GM21529 (cell line): ENCODE results near the gene MICU1.
"Not testable (repeated sequence)": the region's sequence is repeated elsewhere in the genome, so short reads cannot be mapped to it uniquely, and the experiment has no call there.

Experiments
- ATAC-seq: cut with Tn5 transposase; IDR thresholded peaks from one replicate; pipeline ENCODE4 v1.9.1; 2021; ENCODE audit not compliant: unreplicated experiment

MICU1 gene

DNA sequence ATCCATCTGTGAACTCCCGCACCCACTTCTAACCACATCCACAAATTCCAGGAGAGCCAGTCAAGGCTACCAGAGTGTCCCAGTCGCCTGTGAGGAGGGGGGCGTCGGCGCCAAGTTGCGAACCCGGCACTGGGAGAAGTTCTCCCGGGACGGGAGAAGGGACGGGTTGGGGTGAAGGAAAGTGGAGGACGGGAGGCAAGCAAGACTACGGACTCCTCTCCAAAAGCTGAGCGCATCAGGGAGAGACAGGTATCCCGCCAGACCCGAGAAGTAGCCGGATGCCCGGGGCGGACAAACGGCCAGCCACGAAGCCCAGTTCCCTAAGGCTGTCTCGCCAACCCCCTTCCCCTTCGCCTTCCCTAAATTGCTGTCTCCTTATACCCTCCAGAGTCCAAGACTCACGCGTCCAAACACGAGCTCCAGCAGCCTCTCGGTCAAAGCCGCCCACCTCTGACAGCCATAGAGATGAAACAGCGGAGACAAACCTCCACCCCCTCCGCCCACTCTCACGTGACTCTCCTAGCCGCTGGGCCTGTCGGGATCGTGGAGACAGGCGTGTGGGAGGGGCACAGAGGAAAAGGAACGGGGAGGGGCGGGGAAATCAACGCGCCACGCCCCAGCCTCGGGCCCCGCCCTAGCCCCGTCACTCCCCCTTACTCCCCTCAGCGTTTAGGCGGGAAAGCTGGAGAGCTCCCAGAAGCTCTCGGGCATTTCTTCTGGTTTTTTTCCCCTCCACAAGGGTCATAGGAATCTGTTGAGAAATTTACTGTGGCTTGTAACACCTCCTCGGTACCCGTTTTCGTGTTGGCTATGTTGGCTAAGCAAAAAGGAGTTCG is at the start of gene MICU1:
Gene MICU1 (minus strand): TSS at position 472 of the 836 bp plus-strand sequence. CDS start 59,286 bp downstream, outside the sequence.
- peak; percentile 95 for ATAC-seq

DNA sequence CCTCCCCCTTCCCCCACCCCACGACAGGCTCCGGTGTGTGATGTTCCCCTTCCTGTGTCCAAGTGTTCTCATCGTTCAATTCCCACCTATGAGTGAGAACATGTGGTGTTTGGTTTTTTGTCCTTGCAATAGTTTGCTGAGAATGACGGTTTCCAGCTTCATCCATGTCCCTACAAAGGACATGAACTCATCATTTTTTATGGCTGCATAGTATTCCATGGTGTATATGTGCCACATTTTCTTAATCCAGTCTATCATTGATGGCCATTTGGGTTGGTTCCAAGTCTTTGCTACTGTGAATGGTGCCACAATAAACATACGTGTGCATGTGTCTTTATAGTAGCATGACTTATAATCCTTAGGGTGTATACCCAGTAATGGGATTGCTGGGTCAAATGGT is 48.3 kb upstream of the MICU1 start:
- ATAC-seq: not testable (repeated sequence)

DNA sequence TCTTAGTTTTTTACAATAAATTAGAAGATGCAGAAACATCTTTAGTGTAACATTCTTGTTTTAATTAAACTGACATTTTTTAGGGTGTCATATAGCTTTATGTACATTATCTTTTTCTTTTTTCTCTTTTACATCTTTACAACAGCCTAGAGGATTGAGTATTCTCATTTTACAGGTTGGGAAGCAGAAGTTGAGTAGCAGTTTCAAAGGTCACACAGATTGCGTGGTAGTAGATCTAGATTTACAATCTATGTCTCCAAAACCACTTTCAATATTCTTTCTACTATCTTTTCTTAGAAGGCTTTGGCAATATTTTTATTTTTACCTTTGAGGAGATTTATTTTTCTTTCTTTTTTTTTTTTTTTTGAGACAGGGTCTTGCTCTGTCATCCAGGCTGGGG is 47.4 kb upstream of the MICU1 start:
- ATAC-seq: no peak

GRCh38 chr10:72667207-72667864 is 41.5 kb upstream of the MICU1 start:
- ATAC-seq: no peak

DNA sequence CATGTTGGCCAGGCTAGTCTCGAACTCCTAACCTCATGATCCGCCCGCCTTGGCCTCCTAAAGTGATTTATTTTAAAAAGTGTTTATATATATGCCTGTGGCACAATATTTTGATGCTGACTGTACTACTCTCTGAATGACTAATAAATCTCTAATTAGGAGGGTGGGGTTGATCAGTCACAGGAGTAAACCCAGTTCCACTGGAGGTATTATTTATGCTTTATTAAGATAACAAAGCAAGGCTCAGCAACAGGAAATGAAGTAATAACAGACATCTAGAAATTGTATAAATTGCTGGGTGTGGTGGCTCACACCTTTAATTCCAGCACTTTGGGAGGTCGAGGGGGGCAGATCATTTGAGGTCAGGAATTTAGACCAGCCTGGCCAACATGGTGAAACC is 40.0 kb upstream of the MICU1 start:
- ATAC-seq: no peak

DNA sequence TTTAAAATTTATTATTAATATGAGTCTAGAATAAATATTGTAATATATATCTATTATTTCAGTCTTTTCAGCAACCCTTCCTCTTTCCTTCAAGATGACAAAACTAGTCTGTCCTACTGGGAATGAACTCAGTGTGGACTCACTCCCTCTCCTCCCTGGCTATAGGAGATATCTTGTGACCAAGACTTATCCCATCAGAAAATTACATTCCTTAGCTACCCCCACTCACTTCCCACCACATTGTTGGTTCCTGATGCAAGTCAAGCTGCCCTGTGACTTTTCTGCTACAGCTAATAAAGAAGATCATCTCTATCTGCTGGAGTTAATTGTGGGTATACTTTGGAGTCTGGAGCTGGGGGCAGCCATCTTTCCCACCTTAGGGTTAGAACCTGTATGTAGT is 38.1 kb upstream of the MICU1 start:
- ATAC-seq: no peak

- no peak for ATAC-seq
Observed at GRCh38 chr10:72661431-72661830, 35.6 kb upstream of the MICU1 start.

DNA sequence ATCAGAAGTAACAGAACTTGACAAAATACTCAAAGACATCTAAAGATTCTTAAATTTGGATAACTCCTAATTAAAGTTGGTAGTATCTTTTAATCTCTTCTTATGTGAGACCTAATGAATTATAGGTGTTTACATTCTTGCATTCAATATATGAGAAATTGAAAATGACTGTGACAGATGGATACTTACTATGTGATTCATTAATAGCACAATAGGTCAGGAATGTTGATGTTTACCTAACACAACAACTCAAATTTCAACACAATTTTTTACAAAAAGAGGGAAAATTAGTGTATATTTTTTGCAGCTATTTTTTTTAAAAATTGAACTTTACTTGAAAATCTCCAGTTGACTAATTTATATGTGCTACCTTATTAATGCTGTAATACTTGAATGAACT is 34.3 kb upstream of the MICU1 start:
- ATAC-seq: no peak

DNA sequence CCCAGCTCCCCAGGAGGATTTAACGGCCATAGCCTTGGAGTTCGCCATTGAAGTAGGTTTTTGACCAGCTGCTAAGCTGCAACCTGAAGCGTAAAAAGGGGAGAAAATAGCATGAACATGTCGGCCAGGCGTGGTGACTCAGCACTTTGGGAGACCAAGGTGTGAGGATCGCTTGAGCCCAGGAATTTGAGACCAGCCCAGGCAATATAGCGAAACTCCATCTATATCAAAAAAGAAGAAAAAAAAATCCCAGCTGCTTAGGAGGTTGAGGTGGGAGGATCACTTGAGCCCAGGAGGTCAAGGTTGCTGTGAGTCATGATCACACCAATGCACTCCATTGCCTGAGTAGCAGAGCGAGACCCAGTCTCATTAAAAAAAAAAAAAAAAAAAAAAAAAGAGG is 33.8 kb upstream of the MICU1 start:
- ATAC-seq: no peak

DNA sequence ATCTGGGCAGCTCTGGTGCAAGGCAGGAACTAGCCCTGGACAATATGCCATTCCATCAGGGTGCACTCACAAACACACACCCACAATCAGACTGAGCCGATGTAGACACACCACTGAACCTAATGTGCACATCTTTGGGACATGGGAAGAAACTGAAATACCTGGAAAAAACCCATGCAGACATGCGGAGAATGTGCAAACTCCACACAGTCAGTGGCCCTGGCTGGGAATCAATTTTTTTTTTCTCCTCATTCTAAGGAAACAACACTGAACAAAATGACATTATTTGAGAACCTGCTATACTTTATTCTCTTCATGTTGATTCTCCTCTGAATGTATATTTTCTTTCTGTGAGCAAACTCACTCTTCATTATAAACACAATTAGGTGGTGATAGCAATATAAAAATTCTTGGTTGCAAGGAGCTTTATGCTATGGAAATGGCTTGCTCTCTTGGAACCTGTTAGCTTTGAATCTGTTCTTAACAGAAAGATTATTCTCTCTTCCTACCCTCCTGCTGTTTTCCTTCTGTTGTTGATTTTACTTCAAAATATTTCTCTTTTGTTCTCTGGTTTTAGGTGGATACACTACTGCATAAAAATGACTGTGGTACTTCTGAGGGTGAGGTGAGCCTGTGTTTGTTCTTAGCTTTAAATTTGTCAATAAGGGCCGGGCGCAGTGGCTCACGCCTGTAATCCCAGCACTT is 33.0 kb upstream of the MICU1 start:
- no peak for ATAC-seq

- no peak for ATAC-seq
Observed at GRCh38 chr10:72654720-72655119, 28.8 kb upstream of the MICU1 start.

GRCh38 chr10:72653383-72654096 is 27.7 kb upstream of the MICU1 start:
- no peak for ATAC-seq

GRCh38 chr10:72649291-72649690 is 23.4 kb upstream of the MICU1 start:
- no peak for ATAC-seq

- ATAC-seq: no peak
Observed at GRCh38 chr10:72648301-72648700, 22.4 kb upstream of the MICU1 start.

- ATAC-seq: not testable (repeated sequence)
Observed at GRCh38 chr10:72646971-72647370, 21.1 kb upstream of the MICU1 start.

DNA sequence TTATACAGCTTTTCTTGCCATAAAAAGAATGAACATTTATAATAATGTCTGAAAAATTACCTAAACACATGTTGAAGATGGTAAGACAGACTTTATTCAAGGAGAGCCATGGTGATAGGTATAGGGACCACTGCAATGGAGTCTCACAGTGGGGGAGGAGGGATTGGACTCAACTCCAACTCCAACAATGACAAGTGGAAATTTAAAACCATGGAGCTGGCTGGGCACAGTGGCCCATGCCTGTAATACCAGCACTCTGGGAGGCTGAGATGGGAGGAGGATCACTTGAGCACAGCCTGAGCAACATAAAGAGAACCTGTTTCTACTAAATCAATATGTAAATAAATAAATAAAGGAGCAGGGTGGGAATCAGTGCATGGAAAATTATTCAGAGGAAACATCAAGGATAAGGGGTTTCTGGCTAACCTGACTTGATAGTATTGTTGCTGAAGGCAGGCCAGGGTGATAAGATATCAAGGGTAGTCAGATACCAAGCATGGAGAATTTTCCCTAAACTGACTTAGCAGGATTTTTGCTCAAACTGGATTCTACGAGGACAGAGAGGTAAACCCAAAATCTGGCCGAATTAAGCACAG is 19.5 kb upstream of the MICU1 start:
- no peak for ATAC-seq

DNA sequence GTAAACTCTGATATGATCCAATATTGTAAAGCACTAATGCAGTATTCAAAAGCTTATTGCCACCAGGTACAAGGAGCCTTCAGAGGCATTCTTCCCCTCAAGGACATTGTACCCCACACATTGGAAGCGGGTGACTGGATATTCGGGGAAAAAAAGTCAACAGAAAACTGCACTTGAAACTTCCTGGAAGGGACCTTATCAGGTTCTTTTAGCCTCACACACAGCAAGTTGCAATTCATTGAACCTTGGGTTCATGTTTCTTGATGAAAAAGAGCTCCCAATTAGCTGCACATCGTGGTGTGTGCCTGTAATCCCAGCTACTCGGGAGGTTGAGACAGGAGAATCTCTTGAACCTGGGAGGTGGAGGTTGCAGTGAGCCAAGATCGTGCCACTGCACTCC is 16.4 kb upstream of the MICU1 start:
- ATAC-seq: no peak

GRCh38 chr10:72639441-72639873 is 13.6 kb upstream of the MICU1 start:
- ATAC-seq: no peak

GRCh38 chr10:72638586-72639440 is 12.9 kb upstream of the MICU1 start:
- no peak for ATAC-seq

GRCh38 chr10:72637398-72637857 is 11.5 kb upstream of the MICU1 start:
- ATAC-seq: peak; percentile 67
